GM12873 (cell line): ENCODE measurements around the gene GNE.

Experiments
- TF ChIP-seq, protein P1 (sequence below): IDR thresholded peaks from 2 replicates; pipeline ENCODE4 v1.5.1; 2012; ENCODE audit warnings: low read depth, mild to moderate bottlenecking, moderate library complexity, low read length, control low read depth; ENCODE audit not compliant: insufficient read depth; ENCODE audit errors: missing control alignments

Gene GNE

DNA sequence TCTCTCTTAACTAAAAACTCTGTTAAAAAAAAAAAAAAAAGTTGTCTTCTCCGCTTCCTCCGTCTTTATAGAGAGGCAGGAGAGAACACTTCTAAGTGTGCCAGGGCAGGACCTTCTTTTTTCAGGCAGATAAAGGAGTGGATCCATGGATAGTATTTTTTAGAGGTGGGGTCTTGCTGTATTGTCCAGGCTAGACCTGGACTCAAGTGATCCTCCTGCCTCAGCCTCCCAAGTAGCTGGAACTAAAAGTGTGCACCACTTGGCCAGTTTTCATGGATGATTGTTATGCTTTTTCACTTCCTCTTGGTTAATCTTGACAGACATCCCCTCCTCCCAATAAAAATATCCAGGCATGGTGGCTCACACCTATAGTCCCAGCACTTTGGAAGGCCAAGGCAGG, 20.0 kb upstream of the GNE start:
- TF ChIP-seq, protein P1, sequence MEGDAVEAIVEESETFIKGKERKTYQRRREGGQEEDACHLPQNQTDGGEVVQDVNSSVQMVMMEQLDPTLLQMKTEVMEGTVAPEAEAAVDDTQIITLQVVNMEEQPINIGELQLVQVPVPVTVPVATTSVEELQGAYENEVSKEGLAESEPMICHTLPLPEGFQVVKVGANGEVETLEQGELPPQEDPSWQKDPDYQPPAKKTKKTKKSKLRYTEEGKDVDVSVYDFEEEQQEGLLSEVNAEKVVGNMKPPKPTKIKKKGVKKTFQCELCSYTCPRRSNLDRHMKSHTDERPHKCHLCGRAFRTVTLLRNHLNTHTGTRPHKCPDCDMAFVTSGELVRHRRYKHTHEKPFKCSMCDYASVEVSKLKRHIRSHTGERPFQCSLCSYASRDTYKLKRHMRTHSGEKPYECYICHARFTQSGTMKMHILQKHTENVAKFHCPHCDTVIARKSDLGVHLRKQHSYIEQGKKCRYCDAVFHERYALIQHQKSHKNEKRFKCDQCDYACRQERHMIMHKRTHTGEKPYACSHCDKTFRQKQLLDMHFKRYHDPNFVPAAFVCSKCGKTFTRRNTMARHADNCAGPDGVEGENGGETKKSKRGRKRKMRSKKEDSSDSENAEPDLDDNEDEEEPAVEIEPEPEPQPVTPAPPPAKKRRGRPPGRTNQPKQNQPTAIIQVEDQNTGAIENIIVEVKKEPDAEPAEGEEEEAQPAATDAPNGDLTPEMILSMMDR = no peak

DNA sequence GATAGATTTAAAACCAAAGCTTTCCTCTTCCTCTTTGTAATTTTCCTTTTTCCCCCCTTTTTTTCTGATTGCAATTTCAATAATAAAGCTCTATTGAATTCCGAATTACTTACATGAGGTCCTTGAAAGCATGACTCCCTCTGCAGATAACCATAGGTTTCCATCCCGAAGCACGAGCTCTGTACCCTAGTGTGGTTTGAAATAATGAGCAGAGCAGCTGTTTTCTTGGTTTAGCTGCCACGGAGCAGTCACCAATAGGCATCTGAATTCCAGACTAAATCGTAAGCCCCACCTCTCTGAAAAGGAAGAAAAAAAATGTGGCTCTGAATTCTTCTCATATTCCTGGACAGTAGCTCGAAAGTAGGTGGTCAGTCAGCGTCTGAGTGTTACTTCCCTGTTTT, 18.5 kb upstream of the GNE start:
- TF ChIP-seq, protein P1 = no peak

DNA sequence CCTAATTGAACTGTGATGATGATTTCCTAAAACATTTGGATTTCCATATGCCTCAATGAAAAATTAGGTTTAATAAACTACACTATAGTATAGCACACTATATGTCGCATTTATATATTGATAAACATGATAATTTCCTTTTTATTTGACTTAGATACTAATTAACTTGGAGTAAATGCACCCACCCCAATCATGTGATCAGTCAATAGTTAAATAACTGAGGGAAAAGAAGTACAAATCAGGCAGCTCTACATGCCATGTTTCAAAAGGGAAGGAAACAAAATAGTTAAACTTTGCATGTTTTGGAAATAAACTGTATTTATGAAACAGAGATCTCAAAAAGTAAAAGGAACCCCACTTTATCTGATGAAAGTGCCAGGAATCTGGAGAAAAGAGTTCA, 18.0 kb upstream of the GNE start:
- TF ChIP-seq, protein P1 = no peak

DNA sequence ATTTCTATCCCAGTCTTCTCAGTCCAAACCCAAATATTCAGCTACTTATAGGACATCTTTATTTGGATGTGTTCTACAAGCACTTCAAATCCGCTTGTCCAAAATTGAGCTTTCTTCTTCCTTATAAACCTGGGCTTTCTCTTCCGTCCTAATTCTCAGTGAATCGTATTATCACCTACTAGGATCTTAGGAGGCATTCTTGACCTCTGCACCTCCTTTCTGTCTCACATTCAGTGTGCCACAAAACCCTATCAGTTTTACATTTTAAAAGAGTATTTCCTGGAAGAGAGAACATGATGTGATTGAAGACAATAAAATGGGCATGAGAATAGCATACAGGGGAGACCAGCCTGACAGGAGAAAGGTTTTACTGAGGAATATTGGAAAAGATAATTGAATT, 16.8 kb upstream of the GNE start:
- TF ChIP-seq, protein P1 = no peak

DNA sequence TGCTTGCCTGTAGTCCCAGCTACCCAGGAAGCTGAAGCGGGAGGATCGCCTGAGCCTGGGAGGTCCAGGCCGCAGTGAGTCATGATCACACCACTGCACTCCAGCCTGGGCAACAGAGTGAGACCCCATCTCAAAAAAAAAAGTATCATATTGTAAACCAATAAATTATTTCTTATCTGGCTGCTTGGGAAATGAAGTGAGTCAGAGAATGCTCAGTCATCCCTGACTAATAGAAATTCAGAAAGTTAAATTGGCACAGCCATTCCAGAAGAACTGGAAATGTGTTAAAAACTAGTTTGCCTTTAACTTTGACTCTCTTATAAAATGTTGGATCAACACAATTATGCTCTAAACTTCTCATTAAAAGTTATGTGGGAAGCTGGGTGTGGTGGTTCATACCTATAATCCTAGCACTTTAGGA, 9.8 kb upstream of the GNE start:
- TF ChIP-seq, protein P1 = no peak

DNA sequence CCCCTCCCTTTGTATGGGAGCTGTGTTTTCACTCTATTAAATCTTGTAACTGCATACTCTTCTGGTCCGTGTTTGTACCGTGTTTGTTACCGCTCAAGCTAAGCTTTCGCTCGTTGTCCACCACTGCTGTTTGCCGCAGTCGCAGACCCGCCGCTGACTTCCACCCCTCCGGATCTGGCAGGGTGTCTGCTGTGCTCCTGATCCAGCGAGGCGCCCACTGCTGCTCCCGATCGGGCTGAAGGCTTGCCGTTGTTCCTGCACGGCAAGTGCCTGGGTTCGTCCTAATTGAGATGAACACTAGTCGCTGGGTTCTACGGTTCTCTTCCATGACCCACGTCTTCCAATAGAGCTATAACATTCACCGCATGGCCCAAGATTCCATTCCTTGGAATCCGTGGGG, 6.6 kb upstream of the GNE start:
- TF ChIP-seq, protein P1 = no peak

DNA sequence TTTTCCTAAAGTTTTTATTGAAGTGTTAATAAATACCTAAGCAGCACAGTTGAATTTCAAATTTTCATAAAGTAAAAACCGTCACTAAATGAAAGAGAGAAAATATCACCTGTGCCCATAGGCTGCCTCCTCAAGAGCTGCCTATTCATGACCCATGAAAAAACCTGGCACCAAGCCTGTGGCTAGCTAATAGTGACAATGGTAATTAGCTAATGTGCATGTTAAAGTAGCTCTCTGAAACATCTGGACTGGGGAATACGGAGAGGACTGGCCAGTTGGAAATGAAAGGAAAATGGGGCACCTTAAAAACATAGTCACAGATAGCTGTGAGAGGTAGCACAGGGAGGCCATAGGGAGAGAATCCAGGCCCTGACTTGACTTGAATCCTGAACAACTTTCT, 5.4 kb upstream of the GNE start:
- TF ChIP-seq, protein P1 = no peak
